ENCODE results near the gene CD44. TPM values are rescaled to one million over a fixed set of nuclear protein-coding genes. Genes with fewer than 3 reads are reported as not detected.

Gene CD44
- total and polyA plus RNA-seq, 9 donors = 8.3 to 330 (median 26.0) TPM

DNA sequence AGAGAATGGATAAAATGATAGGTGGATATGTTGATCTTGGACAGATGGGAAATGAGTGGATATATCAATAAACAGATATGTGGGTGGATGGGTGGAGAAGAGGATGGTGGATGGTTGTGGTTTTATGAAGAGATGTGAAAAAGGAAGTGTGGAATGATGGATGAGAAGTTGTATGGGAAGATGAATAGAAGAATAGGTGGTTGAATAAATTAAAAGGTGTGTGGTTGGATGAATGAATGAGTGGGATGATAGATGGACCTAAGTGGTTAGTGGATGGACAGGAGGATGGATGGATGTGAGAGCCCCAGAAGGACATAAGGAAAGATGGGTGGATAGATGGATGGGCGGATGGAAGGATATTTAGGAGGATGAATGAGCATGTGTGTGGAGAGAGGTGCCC is 913 bp upstream of the CD44 start:
- WGBS, 3 donors = 85 to 97% (median 92%) methylated on average over 1 of the region's 1 CpG
- Histone ChIP-seq H3K4me3 (peak overlapping the region; percentile 88), H3K9me3 (no peaks in the 10 kb centered on the region), H3K27me3 (no peaks in the 10 kb centered on the region), H3K27ac (no peak overlapping the region), H3K4me1 (ENCODE audit: insufficient read depth) (peaks cover 4% of the 10 kb centered on the region), H3K36me3 (no peaks in the 10 kb centered on the region)
- intact Hi-C loops (cut with DNase I) = no loop called here
- no peak for DNase-seq
- TF ChIP-seq, protein P1, sequence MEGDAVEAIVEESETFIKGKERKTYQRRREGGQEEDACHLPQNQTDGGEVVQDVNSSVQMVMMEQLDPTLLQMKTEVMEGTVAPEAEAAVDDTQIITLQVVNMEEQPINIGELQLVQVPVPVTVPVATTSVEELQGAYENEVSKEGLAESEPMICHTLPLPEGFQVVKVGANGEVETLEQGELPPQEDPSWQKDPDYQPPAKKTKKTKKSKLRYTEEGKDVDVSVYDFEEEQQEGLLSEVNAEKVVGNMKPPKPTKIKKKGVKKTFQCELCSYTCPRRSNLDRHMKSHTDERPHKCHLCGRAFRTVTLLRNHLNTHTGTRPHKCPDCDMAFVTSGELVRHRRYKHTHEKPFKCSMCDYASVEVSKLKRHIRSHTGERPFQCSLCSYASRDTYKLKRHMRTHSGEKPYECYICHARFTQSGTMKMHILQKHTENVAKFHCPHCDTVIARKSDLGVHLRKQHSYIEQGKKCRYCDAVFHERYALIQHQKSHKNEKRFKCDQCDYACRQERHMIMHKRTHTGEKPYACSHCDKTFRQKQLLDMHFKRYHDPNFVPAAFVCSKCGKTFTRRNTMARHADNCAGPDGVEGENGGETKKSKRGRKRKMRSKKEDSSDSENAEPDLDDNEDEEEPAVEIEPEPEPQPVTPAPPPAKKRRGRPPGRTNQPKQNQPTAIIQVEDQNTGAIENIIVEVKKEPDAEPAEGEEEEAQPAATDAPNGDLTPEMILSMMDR (IDR thresholded peaks at IDR 0.05) = no peak
- TF ChIP-seq POLR2A (IDR thresholded peaks at IDR 0.05) (no peak), EP300 (IDR thresholded peaks at IDR 0.05) (no peak)

DNA sequence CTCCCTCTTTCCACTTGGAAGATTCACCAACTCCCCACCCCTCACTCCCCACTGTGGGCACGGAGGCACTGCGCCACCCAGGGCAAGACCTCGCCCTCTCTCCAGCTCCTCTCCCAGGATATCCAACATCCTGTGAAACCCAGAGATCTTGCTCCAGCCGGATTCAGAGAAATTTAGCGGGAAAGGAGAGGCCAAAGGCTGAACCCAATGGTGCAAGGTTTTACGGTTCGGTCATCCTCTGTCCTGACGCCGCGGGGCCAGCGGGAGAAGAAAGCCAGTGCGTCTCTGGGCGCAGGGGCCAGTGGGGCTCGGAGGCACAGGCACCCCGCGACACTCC is 397 bp upstream of the CD44 start:
- peak in 1 of 5 donors; percentile 41 for DNase-seq

DNA sequence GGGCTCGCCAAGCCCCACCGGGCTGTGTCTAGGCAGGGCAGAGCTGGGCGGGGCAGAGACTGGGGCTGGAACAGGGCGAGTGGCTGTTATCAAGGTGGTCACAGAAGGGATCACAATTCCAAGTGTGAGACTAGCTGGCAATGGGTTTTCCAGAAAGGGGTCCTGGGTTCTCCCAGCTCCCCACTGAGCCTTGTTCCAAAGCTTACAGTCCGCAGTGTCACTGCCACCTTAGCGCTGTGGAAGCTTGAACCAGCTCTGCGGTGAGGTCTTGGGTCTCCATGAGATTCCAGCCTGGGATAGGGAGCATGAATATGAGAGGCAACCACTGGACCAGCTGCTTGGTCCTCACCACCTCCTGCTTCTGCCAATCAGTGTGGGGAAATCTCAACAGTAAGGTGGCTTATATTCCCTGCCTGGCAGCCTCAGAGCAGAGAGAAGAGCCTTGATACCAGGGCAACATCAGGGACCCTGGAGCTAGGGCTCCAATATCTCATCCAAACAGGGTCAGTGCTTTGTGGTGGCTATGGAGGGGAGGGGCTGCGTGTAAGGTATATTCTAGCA is 831 bp downstream of the CD44 start:
- H3K27me3 ChIP-seq = no peaks in the 10 kb centered on the region
- peak overlapping the region; percentile 11 to 49 for H3K27ac ChIP-seq
- intact Hi-C loops (cut with DNase I) = no loop called here
- DNase-seq = no peak
- peak overlapping the region; percentile 88 for H3K4me3 ChIP-seq
- TF ChIP-seq, protein P1 (IDR thresholded peaks at IDR 0.05) = no peak
- TF ChIP-seq EP300 (IDR thresholded peaks at IDR 0.05) (no peak), POLR2A (IDR thresholded peaks at IDR 0.05) (no peak)
- WGBS, 3 donors = 18 to 25% (median 21%) methylated on average over 8 of the region's 8 CpGs
- peaks cover 4% of the 10 kb centered on the region for H3K4me1 ChIP-seq (ENCODE audit: insufficient read depth)
- no peaks in the 10 kb centered on the region for H3K9me3 ChIP-seq
- H3K36me3 ChIP-seq = no peaks in the 10 kb centered on the region

More for the DNA sequence above, 397 bp upstream of the CD44 start:
- TF ChIP-seq EP300 (IDR thresholded peaks at IDR 0.05) (no peak), POLR2A (IDR thresholded peaks at IDR 0.05) (no peak)
- TF ChIP-seq, protein P1 (IDR thresholded peaks at IDR 0.05) = no peak
- H3K4me1 ChIP-seq (ENCODE audit: insufficient read depth) = peaks cover 4% of the 10 kb centered on the region
- H3K36me3 ChIP-seq = no peaks in the 10 kb centered on the region
- intact Hi-C loops (cut with DNase I) = no loop called here
- 9 to 13% (median 11%) methylated on average over 10 to 16 of the region's 16 CpGs for WGBS, 3 donors
- H3K4me3 ChIP-seq = peak overlapping the region; percentile 88
- H3K27ac ChIP-seq = no peak overlapping the region
- no peaks in the 10 kb centered on the region for H3K27me3 ChIP-seq
- H3K9me3 ChIP-seq = no peaks in the 10 kb centered on the region

DNA sequence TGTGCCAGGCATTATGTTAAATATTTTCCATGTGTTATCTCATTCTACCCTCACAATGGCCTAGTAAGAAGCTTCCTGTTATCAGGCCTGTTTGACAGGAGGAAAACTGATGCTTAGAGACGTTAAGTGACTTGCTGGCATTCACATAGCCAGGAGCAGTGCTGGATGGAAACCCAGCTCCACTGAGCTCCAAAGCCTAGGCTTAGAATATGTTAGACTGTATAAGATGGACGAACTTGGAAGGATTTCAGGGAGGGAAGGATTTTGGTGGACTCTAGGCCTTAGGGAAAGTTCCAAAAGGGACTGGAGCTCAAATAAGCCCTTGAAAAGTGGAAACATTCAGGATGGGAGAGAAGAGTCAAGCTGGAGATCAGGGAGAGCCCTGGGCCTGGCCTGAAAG is 2.1 kb downstream of the CD44 start:
- H3K27ac ChIP-seq = no peak overlapping the region
- no peak for TF ChIP-seq POLR2A (IDR thresholded peaks at IDR 0.05)
- TF ChIP-seq, protein P1 (IDR thresholded peaks at IDR 0.05) = no peak
- no peak for TF ChIP-seq EP300 (IDR thresholded peaks at IDR 0.05)
- peak overlapping the region; percentile 88 for H3K4me3 ChIP-seq
- no peak for DNase-seq
- WGBS, 3 donors = 60 to 84% (median 83%) methylated on average over 2 of the region's 2 CpGs
- intact Hi-C loops (cut with DNase I) = no loop called here
- no peaks in the 10 kb centered on the region for H3K36me3 ChIP-seq
- H3K9me3 ChIP-seq = no peaks in the 10 kb centered on the region
- H3K27me3 ChIP-seq = no peaks in the 10 kb centered on the region
- H3K4me1 ChIP-seq (ENCODE audit: insufficient read depth) = peaks cover 4% of the 10 kb centered on the region

Measured in ovary (tissue), 9 donors.